MM.1S (cell line): ENCODE data around the gene POLA2.

Experiments used
- DNase-seq: peaks from one replicate; pipeline ENCODE4 v3.0.0-alpha.2; 2015
- H2AFZ ChIP-seq: fragments of 300-600 bp; sonication (generic); 2 replicates; pipeline ENCODE4 v1.6.0; 2016; ENCODE audit warnings: antibody characterized with exemption, low read length
- H3F3A ChIP-seq: fragments of 300-600 bp; sonication (generic); 2 replicates; pipeline ENCODE4 v1.6.1; 2016; ENCODE audit warnings: mild to moderate bottlenecking, antibody characterized with exemption, low read length, moderate library complexity, mixed read lengths; ENCODE audit not compliant: insufficient read depth
- H3K27ac ChIP-seq: fragments of 300-600 bp; sonication (generic); 2 replicates; pipeline ENCODE4 v1.5.1; 2016; ENCODE audit warnings: mild to moderate bottlenecking, low read length
- H3K27me3 ChIP-seq: fragments of 300-600 bp; sonication (generic); replicated peaks from 2 replicates; pipeline ENCODE4 v1.6.0; 2016; ENCODE audit warnings: low read length; ENCODE audit not compliant: insufficient read depth
- H3K36me3 ChIP-seq: fragments of 300-600 bp; sonication (generic); replicated peaks from 2 replicates; pipeline ENCODE4 v1.6.1; 2016; ENCODE audit warnings: mild to moderate bottlenecking, low read length, mixed read lengths; ENCODE audit not compliant: insufficient read depth
- H3K4me1 ChIP-seq: fragments of 300-600 bp; sonication (generic); 2 replicates; pipeline ENCODE4 v1.6.1; 2016; ENCODE audit warnings: low read length, mixed read lengths
- H3K4me2 ChIP-seq: fragments of 300-600 bp; sonication (generic); 2 replicates; pipeline ENCODE4 v1.6.0; 2016; ENCODE audit warnings: low read depth, low read length
- H3K4me3 ChIP-seq: fragments of 300-600 bp; sonication (generic); 2 replicates; pipeline ENCODE4 v1.5.1; 2016; ENCODE audit warnings: low read length, mixed read lengths
- H3K79me2 ChIP-seq: fragments of 300-600 bp; sonication (generic); 2 replicates; pipeline ENCODE4 v1.6.1; 2016; ENCODE audit warnings: mixed run types, low read length, mixed read lengths
- H3K9ac ChIP-seq: fragments of 300-600 bp; sonication (generic); 2 replicates; pipeline ENCODE4 v1.6.1; 2016; ENCODE audit warnings: low read length, mixed read lengths
- H3K9me2 ChIP-seq: fragments of 300-600 bp; sonication (generic); replicated peaks from 2 replicates; pipeline ENCODE4 v1.6.1; 2016; ENCODE audit warnings: mild to moderate bottlenecking, low read length, mixed read lengths; ENCODE audit not compliant: insufficient read depth
- H3K9me3 ChIP-seq: fragments of 300-600 bp; sonication (generic); replicated peaks from 2 replicates; pipeline ENCODE4 v1.6.1; 2016; ENCODE audit warnings: mild to moderate bottlenecking, low read length, mixed read lengths; ENCODE audit not compliant: insufficient read depth
- H4K20me1 ChIP-seq: fragments of 300-600 bp; sonication (generic); 2 replicates; pipeline ENCODE4 v1.6.1; 2016; ENCODE audit warnings: mild to moderate bottlenecking, low read length, moderate library complexity, mixed read lengths; ENCODE audit not compliant: insufficient read depth
- EZH2 ChIP-seq: fragments of 300-600 bp; sonication (generic); optimal IDR thresholded peaks from 2 replicates; pipeline ENCODE3; 2017; ENCODE audit warnings: low read depth, mild to moderate bottlenecking, antibody characterized with exemption, low read length, mixed read lengths
- EZH2phosphoT487 ChIP-seq: fragments of 300-600 bp; sonication (generic); IDR thresholded peaks from 2 replicates; pipeline ENCODE4 v1.6.1; 2018; ENCODE audit warnings: antibody characterized with exemption, low read length
- TF ChIP-seq, protein P1 (sequence below): fragments of 300-600 bp; sonication (generic); IDR thresholded peaks from 2 replicates; pipeline ENCODE4 v1.5.1; 2016; ENCODE audit warnings: antibody characterized with exemption, low read length, mixed read lengths

The POLA2 gene

GRCh38 chr11:65309006-65309405, 47.2 kb downstream of the POLA2 start:
- no peak for DNase-seq
- H3K9me3 ChIP-seq, result no peaks in the 10 kb centered on the region
- no peak overlapping the region for H3K9ac ChIP-seq
- no peaks in the 10 kb centered on the region for H3K79me2 ChIP-seq
- no peaks in the 10 kb centered on the region for H3K36me3 ChIP-seq
- no peak overlapping the region for H3K4me3 ChIP-seq
- no peak overlapping the region for H3K27ac ChIP-seq
- no peaks in the 10 kb centered on the region for H4K20me1 ChIP-seq
- no peaks in the 10 kb centered on the region for H3K9me2 ChIP-seq
- no peaks in the 10 kb centered on the region for H3F3A ChIP-seq
- H2AFZ ChIP-seq, result no peak overlapping the region
- no peaks in the 10 kb centered on the region for H3K4me1 ChIP-seq
- no peaks in the 10 kb centered on the region for H3K27me3 ChIP-seq
- TF ChIP-seq, protein P1, sequence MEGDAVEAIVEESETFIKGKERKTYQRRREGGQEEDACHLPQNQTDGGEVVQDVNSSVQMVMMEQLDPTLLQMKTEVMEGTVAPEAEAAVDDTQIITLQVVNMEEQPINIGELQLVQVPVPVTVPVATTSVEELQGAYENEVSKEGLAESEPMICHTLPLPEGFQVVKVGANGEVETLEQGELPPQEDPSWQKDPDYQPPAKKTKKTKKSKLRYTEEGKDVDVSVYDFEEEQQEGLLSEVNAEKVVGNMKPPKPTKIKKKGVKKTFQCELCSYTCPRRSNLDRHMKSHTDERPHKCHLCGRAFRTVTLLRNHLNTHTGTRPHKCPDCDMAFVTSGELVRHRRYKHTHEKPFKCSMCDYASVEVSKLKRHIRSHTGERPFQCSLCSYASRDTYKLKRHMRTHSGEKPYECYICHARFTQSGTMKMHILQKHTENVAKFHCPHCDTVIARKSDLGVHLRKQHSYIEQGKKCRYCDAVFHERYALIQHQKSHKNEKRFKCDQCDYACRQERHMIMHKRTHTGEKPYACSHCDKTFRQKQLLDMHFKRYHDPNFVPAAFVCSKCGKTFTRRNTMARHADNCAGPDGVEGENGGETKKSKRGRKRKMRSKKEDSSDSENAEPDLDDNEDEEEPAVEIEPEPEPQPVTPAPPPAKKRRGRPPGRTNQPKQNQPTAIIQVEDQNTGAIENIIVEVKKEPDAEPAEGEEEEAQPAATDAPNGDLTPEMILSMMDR, result no peak
- TF ChIP-seq EZH2phosphoT487, result no peak
- TF ChIP-seq EZH2, result no peak
- no peak overlapping the region for H3K4me2 ChIP-seq

GRCh38 chr11:65310215-65310614, 48.5 kb downstream of the POLA2 start:
- Histone ChIP-seq H3K9ac (no peak overlapping the region), H3K9me2 (no peaks in the 10 kb centered on the region), H3K79me2 (no peaks in the 10 kb centered on the region), H3K4me2 (no peak overlapping the region), H2AFZ (no peak overlapping the region), H3K27me3 (no peaks in the 10 kb centered on the region), H3K4me3 (no peak overlapping the region), H4K20me1 (no peaks in the 10 kb centered on the region), H3K9me3 (no peaks in the 10 kb centered on the region), H3K36me3 (no peaks in the 10 kb centered on the region), H3F3A (no peaks in the 10 kb centered on the region), H3K4me1 (no peaks in the 10 kb centered on the region), H3K27ac (no peak overlapping the region)
- no peak for DNase-seq
- no peak for TF ChIP-seq EZH2
- no peak for TF ChIP-seq EZH2phosphoT487
- TF ChIP-seq, protein P1, result no peak

GRCh38 chr11:65310736-65311135, 49.0 kb downstream of the POLA2 start:
- DNase-seq, result no peak
- Histone ChIP-seq H3K27me3 (no peaks in the 10 kb centered on the region), H4K20me1 (no peaks in the 10 kb centered on the region), H3K9me3 (no peaks in the 10 kb centered on the region), H3K9ac (no peak overlapping the region), H3K4me1 (no peaks in the 10 kb centered on the region), H3K27ac (no peak overlapping the region), H3K36me3 (no peaks in the 10 kb centered on the region), H3F3A (no peaks in the 10 kb centered on the region), H3K4me3 (no peak overlapping the region), H2AFZ (no peak overlapping the region), H3K9me2 (no peaks in the 10 kb centered on the region), H3K4me2 (no peak overlapping the region), H3K79me2 (no peaks in the 10 kb centered on the region)
- TF ChIP-seq EZH2phosphoT487, result no peak
- TF ChIP-seq, protein P1, result no peak
